WTC11 (cell line): ENCODE measurements around the gene PSMD8.

Experiments used
- FOXJ3 ChIP-seq: sonication (generic); formaldehyde crosslinking; IDR thresholded peaks from 2 replicates; pipeline ENCODE4 v1.9.0; 2021; ENCODE audit warnings: missing genetic modification reagents, mild to moderate bottlenecking, borderline replicate concordance
- NR1H2 ChIP-seq: sonication (generic); formaldehyde crosslinking; IDR thresholded peaks from 2 replicates; pipeline ENCODE4 v1.9.0; 2021; ENCODE audit warnings: mild to moderate bottlenecking, moderate library complexity, missing genetic modification reagents
- NR3C1 ChIP-seq: sonication (generic); formaldehyde crosslinking; conservative IDR thresholded peaks from 2 replicates; pipeline ENCODE4 v1.8.1; 2023; ENCODE audit warnings: low read depth, mild to moderate bottlenecking, missing genetic modification reagents
- TF ChIP-seq, protein P1 (sequence below): fragments of 200-600 bp; IDR thresholded peaks from 2 replicates; pipeline ENCODE4 v1.8.0; 2022; ENCODE audit warnings: antibody characterized with exemption
- TF ChIP-seq, protein P2 (sequence below): sonication (generic); formaldehyde crosslinking; IDR thresholded peaks from 2 replicates; pipeline ENCODE4 v1.8.1; 2023; ENCODE audit warnings: mild to moderate bottlenecking, missing genetic modification reagents, borderline replicate concordance
- TF ChIP-seq, protein P3 (sequence below): sonication (generic); formaldehyde crosslinking; IDR thresholded peaks from 2 replicates; pipeline ENCODE4 v1.8.1; 2023; ENCODE audit warnings: mild to moderate bottlenecking, missing genetic modification reagents
- TF ChIP-seq, protein P4 (sequence below): sonication (generic); formaldehyde crosslinking; IDR thresholded peaks from 2 replicates; pipeline ENCODE4 v1.8.1; 2022; ENCODE audit warnings: low read depth, missing genetic modification reagents, borderline replicate concordance

DNA sequence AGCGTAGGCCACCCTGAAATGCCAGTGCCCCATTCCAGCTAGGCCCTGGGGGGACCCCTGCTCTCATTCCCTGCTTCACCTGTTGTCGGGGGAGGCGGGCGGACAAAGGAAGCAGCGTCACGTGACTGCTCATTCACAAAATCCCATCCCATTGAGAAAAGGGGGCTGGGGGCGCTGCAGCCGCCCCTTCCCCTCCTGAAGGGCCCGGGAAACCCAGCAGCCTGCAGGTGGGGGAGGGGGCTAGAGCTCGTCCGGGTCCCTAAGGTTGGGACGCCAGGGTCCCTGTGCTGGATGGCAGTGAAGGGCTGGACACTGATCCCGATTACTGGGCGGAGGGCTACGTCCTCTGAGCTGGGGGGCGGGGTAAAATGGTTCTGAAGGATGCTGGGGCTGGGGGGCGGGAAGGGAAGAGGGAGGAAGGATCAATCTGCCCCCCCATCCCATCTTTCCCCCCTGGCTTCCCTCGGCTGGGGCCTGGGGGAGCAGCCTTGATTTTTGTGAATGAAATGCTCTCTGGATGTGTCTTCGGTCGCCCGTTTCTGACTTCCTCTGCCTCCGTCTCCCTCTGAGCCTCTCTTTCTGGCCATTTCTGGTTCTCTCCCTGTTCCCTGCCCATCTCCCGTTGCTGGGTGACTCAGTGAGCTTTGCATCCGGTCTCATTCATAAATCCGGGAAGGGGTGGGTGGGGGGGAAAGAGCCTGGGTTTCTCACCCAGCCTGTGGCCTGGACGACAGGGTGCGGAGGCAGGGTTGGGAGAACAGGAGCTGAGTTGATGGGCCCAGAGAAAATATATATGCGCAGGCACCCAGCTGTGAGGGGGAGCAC, 14.9 kb downstream of the PSMD8 start:
- TF ChIP-seq FOXJ3 (CRISPR knock-in tag) (no peak), NR3C1 (CRISPR knock-in tag) (no peak), NR1H2 (CRISPR knock-in tag) (no peak)
- TF ChIP-seq, protein P1, sequence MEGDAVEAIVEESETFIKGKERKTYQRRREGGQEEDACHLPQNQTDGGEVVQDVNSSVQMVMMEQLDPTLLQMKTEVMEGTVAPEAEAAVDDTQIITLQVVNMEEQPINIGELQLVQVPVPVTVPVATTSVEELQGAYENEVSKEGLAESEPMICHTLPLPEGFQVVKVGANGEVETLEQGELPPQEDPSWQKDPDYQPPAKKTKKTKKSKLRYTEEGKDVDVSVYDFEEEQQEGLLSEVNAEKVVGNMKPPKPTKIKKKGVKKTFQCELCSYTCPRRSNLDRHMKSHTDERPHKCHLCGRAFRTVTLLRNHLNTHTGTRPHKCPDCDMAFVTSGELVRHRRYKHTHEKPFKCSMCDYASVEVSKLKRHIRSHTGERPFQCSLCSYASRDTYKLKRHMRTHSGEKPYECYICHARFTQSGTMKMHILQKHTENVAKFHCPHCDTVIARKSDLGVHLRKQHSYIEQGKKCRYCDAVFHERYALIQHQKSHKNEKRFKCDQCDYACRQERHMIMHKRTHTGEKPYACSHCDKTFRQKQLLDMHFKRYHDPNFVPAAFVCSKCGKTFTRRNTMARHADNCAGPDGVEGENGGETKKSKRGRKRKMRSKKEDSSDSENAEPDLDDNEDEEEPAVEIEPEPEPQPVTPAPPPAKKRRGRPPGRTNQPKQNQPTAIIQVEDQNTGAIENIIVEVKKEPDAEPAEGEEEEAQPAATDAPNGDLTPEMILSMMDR = no peak
- TF ChIP-seq, protein P2, sequence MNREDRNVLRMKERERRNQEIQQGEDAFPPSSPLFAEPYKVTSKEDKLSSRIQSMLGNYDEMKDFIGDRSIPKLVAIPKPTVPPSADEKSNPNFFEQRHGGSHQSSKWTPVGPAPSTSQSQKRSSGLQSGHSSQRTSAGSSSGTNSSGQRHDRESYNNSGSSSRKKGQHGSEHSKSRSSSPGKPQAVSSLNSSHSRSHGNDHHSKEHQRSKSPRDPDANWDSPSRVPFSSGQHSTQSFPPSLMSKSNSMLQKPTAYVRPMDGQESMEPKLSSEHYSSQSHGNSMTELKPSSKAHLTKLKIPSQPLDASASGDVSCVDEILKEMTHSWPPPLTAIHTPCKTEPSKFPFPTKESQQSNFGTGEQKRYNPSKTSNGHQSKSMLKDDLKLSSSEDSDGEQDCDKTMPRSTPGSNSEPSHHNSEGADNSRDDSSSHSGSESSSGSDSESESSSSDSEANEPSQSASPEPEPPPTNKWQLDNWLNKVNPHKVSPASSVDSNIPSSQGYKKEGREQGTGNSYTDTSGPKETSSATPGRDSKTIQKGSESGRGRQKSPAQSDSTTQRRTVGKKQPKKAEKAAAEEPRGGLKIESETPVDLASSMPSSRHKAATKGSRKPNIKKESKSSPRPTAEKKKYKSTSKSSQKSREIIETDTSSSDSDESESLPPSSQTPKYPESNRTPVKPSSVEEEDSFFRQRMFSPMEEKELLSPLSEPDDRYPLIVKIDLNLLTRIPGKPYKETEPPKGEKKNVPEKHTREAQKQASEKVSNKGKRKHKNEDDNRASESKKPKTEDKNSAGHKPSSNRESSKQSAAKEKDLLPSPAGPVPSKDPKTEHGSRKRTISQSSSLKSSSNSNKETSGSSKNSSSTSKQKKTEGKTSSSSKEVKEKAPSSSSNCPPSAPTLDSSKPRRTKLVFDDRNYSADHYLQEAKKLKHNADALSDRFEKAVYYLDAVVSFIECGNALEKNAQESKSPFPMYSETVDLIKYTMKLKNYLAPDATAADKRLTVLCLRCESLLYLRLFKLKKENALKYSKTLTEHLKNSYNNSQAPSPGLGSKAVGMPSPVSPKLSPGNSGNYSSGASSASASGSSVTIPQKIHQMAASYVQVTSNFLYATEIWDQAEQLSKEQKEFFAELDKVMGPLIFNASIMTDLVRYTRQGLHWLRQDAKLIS (CRISPR knock-in tag) = no peak
- TF ChIP-seq, protein P3, sequence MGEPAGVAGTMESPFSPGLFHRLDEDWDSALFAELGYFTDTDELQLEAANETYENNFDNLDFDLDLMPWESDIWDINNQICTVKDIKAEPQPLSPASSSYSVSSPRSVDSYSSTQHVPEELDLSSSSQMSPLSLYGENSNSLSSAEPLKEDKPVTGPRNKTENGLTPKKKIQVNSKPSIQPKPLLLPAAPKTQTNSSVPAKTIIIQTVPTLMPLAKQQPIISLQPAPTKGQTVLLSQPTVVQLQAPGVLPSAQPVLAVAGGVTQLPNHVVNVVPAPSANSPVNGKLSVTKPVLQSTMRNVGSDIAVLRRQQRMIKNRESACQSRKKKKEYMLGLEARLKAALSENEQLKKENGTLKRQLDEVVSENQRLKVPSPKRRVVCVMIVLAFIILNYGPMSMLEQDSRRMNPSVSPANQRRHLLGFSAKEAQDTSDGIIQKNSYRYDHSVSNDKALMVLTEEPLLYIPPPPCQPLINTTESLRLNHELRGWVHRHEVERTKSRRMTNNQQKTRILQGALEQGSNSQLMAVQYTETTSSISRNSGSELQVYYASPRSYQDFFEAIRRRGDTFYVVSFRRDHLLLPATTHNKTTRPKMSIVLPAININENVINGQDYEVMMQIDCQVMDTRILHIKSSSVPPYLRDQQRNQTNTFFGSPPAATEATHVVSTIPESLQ (CRISPR knock-in tag) = no peak
- TF ChIP-seq, protein P4, sequence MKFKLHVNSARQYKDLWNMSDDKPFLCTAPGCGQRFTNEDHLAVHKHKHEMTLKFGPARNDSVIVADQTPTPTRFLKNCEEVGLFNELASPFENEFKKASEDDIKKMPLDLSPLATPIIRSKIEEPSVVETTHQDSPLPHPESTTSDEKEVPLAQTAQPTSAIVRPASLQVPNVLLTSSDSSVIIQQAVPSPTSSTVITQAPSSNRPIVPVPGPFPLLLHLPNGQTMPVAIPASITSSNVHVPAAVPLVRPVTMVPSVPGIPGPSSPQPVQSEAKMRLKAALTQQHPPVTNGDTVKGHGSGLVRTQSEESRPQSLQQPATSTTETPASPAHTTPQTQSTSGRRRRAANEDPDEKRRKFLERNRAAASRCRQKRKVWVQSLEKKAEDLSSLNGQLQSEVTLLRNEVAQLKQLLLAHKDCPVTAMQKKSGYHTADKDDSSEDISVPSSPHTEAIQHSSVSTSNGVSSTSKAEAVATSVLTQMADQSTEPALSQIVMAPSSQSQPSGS (CRISPR knock-in tag) = no peak
